Skin epidermis (tissue), 12 donors: ENCODE data around the gene LIPC.

Experiments used
- H3K27ac ChIP-seq, 21 experiments: fragments of 200-600 bp; sonication (generic) in 11 of 21; one replicate each; pipeline ENCODE4 v1.5.0; 2020; ENCODE audit warnings: mild to moderate bottlenecking in 3 of 21, inconsistent platforms in 2 of 21, moderate library complexity in 2 of 21
- H3K4me3 ChIP-seq, 7 experiments: fragments of 200-600 bp; sonication (generic) in 2 of 7; one replicate each; pipeline ENCODE4 v1.5.0; 2020; ENCODE audit warnings: inconsistent platforms in 2 of 7, mild to moderate bottlenecking in 2 of 7, moderate library complexity in 1 of 7

LIPC gene

GRCh38 chr15:58486564-58486963 is 54.8 kb downstream of the LIPC start:
- no peak overlapping the region for H3K4me3 ChIP-seq
- no peak overlapping the region for H3K27ac ChIP-seq

- Histone ChIP-seq H3K27ac (peak overlapping the region in 1 of 21 experiments; percentile 27), H3K4me3 (no peak overlapping the region)
These were observed 55.4 kb downstream of the LIPC start for GRCh38 chr15:58487041-58487723.

- Histone ChIP-seq H3K4me3 (no peak overlapping the region), H3K27ac (peak overlapping the region in 1 of 21 experiments; percentile 27)
These were observed 55.9 kb downstream of the LIPC start for GRCh38 chr15:58487724-58488120.

GRCh38 chr15:58489289-58490085 is 57.7 kb downstream of the LIPC start:
- H3K27ac ChIP-seq, result peak overlapping the region in 1 of 21 experiments; percentile 14
- no peak overlapping the region for H3K4me3 ChIP-seq

- peak overlapping the region in 6 of 21 experiments; percentile 14 to 40 (median 28) for H3K27ac ChIP-seq
- no peak overlapping the region for H3K4me3 ChIP-seq
These were observed 58.5 kb downstream of the LIPC start for GRCh38 chr15:58490086-58490887.

- H3K27ac ChIP-seq, result peak overlapping the region in 7 of 21 experiments; percentile 4 to 40 (median 17)
- H3K4me3 ChIP-seq, result no peak overlapping the region
These were observed 59.2 kb downstream of the LIPC start for GRCh38 chr15:58490888-58491473.

GRCh38 chr15:58491499-58492202 is 59.9 kb downstream of the LIPC start:
- peak overlapping the region in 6 of 21 experiments; percentile 2 to 40 (median 12) for H3K27ac ChIP-seq

GRCh38 chr15:58492661-58493397 is 61.0 kb downstream of the LIPC start:
- H3K4me3 ChIP-seq, result no peak overlapping the region
- no peak overlapping the region for H3K27ac ChIP-seq

More at GRCh38 chr15:58491499-58492202, 59.9 kb downstream of the LIPC start:
- no peak overlapping the region for H3K4me3 ChIP-seq

GRCh38 chr15:58494567-58494966 is 62.8 kb downstream of the LIPC start:
- H3K4me3 ChIP-seq, result no peak overlapping the region
- H3K27ac ChIP-seq, result no peak overlapping the region

GRCh38 chr15:58495891-58496408 is 64.2 kb downstream of the LIPC start:
- no peak overlapping the region for H3K4me3 ChIP-seq
- no peak overlapping the region for H3K27ac ChIP-seq

GRCh38 chr15:58497046-58497785 is 65.4 kb downstream of the LIPC start:
- H3K4me3 ChIP-seq, result no peak overlapping the region

GRCh38 chr15:58498821-58499580 is 67.2 kb downstream of the LIPC start:
- Histone ChIP-seq H3K27ac (peak overlapping the region in 8 of 21 experiments; percentile 7 to 63 (median 26)), H3K4me3 (no peak overlapping the region)

More at GRCh38 chr15:58497046-58497785, 65.4 kb downstream of the LIPC start:
- H3K27ac ChIP-seq, result no peak overlapping the region

GRCh38 chr15:58501006-58501405 is 69.2 kb downstream of the LIPC start:
- Histone ChIP-seq H3K27ac (no peak overlapping the region), H3K4me3 (no peak overlapping the region)

GRCh38 chr15:58501636-58502188 is 69.9 kb downstream of the LIPC start:
- H3K27ac ChIP-seq, result no peak overlapping the region
- no peak overlapping the region for H3K4me3 ChIP-seq

GRCh38 chr15:58503139-58504027 is 71.6 kb downstream of the LIPC start:
- H3K27ac ChIP-seq, result no peak overlapping the region
- no peak overlapping the region for H3K4me3 ChIP-seq
